HG03097 (cell line): Measurements from ENCODE around the gene MRPL4.

ENCODE experiments used
- ATAC-seq: cut with Tn5 transposase; IDR thresholded peaks from one replicate; pipeline ENCODE4 v1.9.1; 2021; ENCODE audit not compliant: unreplicated experiment, low FRiP score

Gene MRPL4

DNA sequence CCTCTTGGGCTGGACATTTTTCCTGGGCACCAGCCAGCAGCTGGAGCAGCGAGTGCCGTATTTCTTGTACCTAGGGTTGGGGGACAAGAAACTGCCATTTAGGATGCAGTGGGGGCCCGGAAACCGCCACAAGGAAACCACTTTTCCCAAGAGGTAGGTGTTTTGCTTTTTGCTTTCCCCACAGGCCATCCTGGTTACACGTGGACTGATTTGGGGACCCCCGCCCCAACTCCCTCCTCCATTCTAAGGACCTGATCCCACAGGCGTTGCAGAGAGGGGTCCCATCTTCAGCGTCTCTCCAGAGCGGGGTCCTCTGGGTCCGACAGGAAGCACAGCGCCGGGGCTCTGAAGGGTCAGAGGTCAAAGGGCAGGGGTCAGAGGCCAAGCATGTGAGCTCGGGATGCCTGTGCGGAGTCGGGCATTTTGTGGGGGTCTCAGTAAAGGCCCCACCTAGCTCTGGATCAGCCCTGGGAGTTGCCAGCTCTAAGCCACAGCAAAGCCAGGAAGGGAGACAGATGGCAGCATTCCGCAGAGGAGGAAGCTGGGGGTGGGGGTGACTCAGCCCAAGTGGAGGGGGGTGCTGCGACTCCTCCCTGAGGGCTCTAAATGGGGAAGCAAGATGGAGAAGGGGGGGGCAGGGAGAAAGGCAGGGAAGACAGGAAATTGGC lies 53.3 kb downstream of the MRPL4 start:
- no peak for ATAC-seq

GRCh38 chr19:10306327-10306726 lies 54.3 kb downstream of the MRPL4 start:
- ATAC-seq: no peak

- ATAC-seq: no peak
These were observed 57.4 kb downstream of the MRPL4 start, which contains the start of gene ZGLP1 for GRCh38 chr19:10309423-10309822. ZGLP1 (minus strand) TSS chr19:10309815.
